Measurements from ENCODE around the gene BZW1.
"Not testable (repeated sequence)": the region's sequence is repeated elsewhere in the genome, so short reads cannot be mapped to it uniquely, and the experiment has no call there.

The BZW1 gene

DNA sequence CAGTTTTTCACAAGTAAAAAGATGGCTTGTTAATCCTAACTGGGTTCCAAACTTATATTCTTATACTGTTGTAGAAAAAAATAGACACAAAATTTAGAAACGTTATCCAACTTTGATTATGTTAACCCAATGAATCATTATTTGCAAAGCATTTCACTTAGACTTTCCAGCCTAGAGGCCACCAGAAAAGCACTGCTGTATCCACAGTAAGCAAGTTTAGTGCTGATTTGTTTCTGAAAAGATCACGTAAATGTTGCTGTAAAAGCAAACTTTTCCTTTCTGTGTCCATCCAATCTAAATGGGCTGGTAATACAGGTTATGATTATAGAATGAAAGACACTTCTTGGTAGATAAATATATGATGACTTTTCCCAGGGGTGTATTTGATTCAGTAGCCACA, 17.6 kb upstream of the BZW1 start:
- DNase-seq = no peak

- DNase-seq = no peak
Observed at GRCh38 chr2:200795028-200795440, 16.7 kb upstream of the BZW1 start.

DNA sequence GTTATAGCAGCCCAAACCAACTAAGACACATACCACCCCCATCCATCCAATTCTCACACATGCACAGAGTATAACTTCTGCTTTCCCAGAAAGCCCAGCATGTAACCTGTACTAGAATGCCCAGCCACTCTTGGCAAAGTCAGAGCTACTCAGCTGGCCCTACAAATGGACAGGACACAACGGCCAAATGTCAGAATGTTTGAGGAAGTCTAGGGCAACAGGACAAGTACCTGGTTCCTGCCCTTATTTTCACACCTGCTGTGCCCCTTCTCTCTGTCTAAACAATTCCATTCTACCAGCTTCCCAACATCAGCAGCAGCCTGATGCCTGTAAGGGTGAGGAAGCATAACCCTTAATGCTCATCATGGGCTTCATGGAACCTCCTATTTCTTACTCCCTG, 15.1 kb upstream of the BZW1 start:
- DNase-seq = no peak

- DNase-seq = no peak
Observed at GRCh38 chr2:200797242-200797770, 14.4 kb upstream of the BZW1 start.

- no peak for DNase-seq
Observed at GRCh38 chr2:200798514-200798913, 13.2 kb upstream of the BZW1 start.

DNA sequence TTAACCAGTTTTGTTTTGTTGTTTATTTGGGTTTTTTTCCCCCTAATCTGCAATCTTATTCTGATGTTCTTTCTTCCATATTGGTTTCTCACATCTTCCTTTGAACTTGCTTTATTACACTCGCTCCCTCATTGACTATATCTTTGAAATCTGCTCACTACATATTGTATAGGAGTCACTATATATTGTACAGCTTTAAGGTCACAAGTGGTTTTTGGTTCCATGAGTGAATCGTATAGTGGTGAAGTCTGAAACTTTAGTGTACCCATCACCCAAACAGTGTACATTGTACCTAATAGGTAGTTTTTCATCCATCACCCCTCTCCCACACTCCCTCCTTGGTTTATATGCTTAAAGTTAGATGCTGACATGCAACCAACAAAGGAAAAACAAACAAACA, 11.3 kb upstream of the BZW1 start:
- no peak for DNase-seq

DNA sequence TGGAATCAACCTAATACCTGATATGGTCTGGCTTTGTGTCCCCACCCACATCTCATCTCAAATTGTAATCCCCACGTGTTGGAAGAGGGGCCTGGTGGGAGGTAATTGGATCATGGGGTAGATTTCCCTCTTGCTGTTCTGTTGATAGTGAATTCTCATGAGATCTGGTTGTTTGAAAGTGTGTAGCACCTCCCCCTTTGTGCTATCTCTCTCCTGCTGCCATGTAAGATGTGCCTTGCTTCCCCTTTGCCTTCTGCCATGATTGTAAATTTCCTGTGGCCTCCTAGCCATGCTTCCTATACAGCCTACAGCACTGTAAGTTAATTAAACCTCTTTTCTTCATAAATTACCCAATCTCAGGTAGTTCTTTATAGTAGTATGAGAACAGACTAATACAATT, 10.3 kb upstream of the BZW1 start:
- DNase-seq = not testable (repeated sequence)

GRCh38 chr2:200809506-200810251, 2.0 kb upstream of the BZW1 start:
- no peak for DNase-seq

- DNase-seq = peak; percentile 38
Observed at GRCh38 chr2:200810252-200810997, 1.3 kb upstream of the BZW1 start.

DNA sequence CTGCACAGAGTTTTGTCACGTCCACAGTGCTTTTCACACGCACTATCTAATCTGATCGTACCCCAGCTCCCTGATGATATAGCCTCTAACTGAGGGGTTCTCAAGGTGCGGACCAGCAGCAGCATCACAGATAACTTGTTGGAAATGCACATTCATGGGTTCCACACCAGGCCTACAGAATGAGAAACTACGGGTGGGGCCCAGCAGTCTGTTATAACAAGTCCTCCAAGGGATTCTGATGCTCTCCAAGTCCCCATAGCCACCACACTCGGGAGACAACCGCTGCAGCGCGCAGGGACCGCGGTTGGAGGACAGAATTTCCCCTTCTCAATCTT, 745 bp upstream of the BZW1 start:
- no peak for DNase-seq

- peak; percentile 54 for DNase-seq
Observed at GRCh38 chr2:200812122-200813022, 662 bp downstream of the BZW1 start.

DNA sequence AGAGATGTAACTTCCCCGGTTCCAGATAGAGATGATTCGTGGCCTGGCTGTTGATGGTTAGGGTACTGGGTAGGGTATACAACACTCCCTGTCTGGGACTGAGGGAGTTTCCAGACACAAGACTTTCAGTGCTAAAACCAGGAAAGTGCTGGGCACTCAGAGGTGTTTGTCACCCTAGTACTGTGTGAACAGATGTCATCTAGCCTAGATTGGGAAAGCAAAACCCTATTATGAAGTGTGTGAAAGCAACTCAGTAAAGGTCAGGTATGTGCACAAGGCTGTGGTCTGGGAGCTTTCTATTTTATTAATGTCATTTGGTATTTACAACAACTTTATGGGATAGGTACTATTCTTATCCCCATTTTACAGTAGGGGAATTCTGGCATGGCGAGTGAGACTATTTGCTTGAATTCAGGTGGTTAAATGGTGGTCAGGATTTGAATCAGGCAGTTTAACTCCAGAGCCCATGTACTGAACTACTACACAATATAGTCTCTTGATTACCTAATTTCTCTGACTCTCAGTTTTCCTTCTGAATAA, 2.6 kb downstream of the BZW1 start:
- no peak for DNase-seq

- DNase-seq = no peak
Observed at GRCh38 chr2:200814917-200815316, 3.2 kb downstream of the BZW1 start.

GRCh38 chr2:200818732-200819131, 7.0 kb downstream of the BZW1 start:
- not testable (repeated sequence) for DNase-seq

DNA sequence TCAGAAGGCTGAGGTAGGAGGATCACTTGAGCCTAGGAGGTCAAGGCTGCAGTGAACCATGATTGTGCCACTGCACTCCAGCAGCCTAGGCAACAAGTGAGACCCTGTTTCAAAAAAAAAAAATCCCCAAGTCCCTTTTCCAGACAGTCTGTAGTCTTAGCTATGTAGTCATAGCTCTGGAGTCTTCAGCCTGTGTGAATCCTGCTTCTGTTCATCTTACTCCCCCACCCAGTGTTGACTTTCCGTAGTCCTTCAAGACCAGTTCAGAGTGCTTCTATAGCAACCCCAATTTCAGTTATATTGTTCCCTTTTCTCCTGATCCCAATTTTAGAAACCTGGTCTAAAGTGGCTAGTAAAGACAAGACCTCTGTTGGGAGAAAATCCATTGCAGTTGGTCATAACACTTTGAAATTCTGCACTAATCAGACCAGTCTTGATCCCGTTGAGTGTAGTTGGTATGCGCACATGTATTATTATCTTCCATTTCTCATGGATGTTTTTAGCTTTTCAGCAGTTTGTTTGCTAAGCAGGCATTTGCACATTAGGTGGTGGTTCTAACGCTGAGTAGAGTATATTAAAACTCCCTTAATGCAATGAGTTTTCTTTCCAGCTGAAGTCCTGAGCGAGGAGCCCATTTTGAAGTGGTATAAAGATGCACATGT, 9.0 kb downstream of the BZW1 start:
- DNase-seq = no peak

DNA sequence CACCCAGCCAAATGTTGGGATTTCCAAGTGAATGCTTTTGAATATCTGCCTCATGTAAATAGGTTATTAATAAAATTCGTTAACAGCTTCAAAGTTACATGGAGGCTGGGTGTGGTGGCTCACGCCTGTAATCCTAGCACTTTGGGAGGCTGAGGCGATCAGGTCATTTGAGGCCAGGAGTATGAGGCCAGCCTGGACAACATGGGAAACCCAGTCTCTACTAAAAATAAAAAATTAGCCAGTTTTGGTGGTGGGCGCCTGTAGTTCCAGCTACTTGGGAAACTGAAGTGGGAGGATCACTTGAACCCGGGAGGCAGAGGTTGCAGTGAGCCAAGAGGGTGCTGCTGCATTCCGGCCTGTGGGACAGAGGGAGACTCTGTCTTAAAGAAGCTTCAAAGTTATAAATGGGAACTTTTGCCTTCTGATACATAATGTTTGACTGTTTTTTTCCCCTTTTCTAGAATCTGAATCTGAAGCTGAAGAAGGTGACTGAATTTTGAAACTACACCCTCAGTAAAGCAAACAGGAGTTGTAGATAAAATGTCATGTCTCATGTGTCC, 10.1 kb downstream of the BZW1 start:
- no peak for DNase-seq

DNA sequence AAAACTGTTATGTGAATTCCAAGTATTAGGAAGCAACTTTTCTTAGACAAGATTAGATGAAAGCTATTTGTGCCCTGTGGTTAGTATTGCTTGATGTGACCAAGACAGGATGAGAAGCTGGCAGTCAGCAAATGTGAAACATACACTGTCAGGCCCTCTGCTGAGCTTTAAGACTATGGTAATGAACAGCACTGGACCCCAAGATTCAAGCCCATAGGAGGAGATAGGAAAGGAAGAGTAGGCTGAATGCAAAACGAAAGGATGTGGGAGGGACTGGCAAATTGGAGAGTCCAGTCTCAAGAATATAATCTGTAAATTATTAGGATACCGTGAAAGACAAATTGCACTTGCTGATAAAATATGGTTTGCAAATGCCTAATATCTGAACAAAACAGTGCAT, 16.4 kb downstream of the BZW1 start:
- no peak for DNase-seq

GRCh38 chr2:200828572-200829257, 17.0 kb downstream of the BZW1 start:
- DNase-seq = no peak

- DNase-seq = no peak
Observed at GRCh38 chr2:200829258-200829655, 17.5 kb downstream of the BZW1 start.

- DNase-seq = no peak
Observed at GRCh38 chr2:200834701-200835100, 23.0 kb downstream of the BZW1 start.

GRCh38 chr2:200839513-200839912, 27.8 kb downstream of the BZW1 start:
- no peak for DNase-seq

Data from kidney glomerular epithelial cell (primary cell).